DND-41 (cell line): Measurements from ENCODE around the gene NFX1.

ENCODE experiments used
- EZH2 ChIP-seq: IDR thresholded peaks from 3 replicates; pipeline ENCODE4 v1.6.1; 2012; ENCODE audit warnings: borderline replicate concordance, low read depth, mild to moderate bottlenecking, moderate library complexity, low read length, inconsistent platforms; ENCODE audit not compliant: severe bottlenecking
- TF ChIP-seq, protein P1 (sequence below): IDR thresholded peaks from 2 replicates; pipeline ENCODE4 v1.5.1; 2012; ENCODE audit warnings: borderline replicate concordance, low read length, moderate library complexity, mild to moderate bottlenecking; ENCODE audit not compliant: poor library complexity, severe bottlenecking; ENCODE audit errors: extremely low read depth

DNA sequence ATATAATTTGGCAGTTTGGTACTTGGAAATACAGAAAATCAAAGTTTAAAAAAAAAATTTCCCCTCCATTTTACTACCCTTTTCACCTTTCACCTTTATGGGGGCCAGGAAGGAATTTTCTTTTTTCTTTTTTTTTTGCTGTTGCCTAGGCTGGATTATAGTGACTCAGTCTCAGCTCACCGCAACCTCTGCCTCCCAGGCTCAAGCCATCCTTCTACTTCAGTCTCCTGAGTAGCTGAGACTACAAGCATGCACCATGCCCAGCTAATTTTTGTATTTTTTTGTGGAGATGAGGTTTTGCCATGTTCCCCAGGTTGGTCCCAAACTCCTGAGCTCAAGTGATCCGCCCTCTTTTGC lies 16.4 kb upstream of the NFX1 start:
- TF ChIP-seq, protein P1, sequence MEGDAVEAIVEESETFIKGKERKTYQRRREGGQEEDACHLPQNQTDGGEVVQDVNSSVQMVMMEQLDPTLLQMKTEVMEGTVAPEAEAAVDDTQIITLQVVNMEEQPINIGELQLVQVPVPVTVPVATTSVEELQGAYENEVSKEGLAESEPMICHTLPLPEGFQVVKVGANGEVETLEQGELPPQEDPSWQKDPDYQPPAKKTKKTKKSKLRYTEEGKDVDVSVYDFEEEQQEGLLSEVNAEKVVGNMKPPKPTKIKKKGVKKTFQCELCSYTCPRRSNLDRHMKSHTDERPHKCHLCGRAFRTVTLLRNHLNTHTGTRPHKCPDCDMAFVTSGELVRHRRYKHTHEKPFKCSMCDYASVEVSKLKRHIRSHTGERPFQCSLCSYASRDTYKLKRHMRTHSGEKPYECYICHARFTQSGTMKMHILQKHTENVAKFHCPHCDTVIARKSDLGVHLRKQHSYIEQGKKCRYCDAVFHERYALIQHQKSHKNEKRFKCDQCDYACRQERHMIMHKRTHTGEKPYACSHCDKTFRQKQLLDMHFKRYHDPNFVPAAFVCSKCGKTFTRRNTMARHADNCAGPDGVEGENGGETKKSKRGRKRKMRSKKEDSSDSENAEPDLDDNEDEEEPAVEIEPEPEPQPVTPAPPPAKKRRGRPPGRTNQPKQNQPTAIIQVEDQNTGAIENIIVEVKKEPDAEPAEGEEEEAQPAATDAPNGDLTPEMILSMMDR, result no peak
- TF ChIP-seq EZH2, result no peak
